ENCODE results near the gene ZEB2.

Gene ZEB2

GRCh38 chr2:144526831-144527230, 6.9 kb upstream of the ZEB2 start:
- no peak for DNase-seq

- DNase-seq: no peak
Measured at GRCh38 chr2:144524118-144525009, 4.4 kb upstream of the ZEB2 start.

GRCh38 chr2:144523596-144524117, 3.7 kb upstream of the ZEB2 start:
- no peak for DNase-seq

- no peak for DNase-seq
Measured at GRCh38 chr2:144522897-144523595, 3.1 kb upstream of the ZEB2 start.

GRCh38 chr2:144522176-144522896, 2.4 kb upstream of the ZEB2 start:
- no peak for DNase-seq

GRCh38 chr2:144521686-144522085, 1.8 kb upstream of the ZEB2 start:
- no peak for DNase-seq

- DNase-seq: no peak
Measured at GRCh38 chr2:144520756-144521487, 1.0 kb upstream of the ZEB2 start.

- DNase-seq: no peak
Measured at GRCh38 chr2:144519597-144519933, 354 bp downstream of the ZEB2 start.

- DNase-seq: no peak
Measured at GRCh38 chr2:144518748-144519596, 947 bp downstream of the ZEB2 start.

GRCh38 chr2:144517866-144518747, 1.8 kb downstream of the ZEB2 start:
- DNase-seq: no peak

GRCh38 chr2:144516981-144517865, 2.7 kb downstream of the ZEB2 start:
- DNase-seq: no peak

- no peak for DNase-seq
Measured at GRCh38 chr2:144516411-144516980, 3.4 kb downstream of the ZEB2 start.

- no peak for DNase-seq
Measured at GRCh38 chr2:144515696-144516410, 4.1 kb downstream of the ZEB2 start.

GRCh38 chr2:144515099-144515695, 4.7 kb downstream of the ZEB2 start:
- DNase-seq: no peak

GRCh38 chr2:144514616-144515091, 5.3 kb downstream of the ZEB2 start:
- DNase-seq: no peak

GRCh38 chr2:144513388-144514101, 6.4 kb downstream of the ZEB2 start:
- DNase-seq: no peak

- no peak for DNase-seq
Measured at GRCh38 chr2:144512891-144513351, 7.0 kb downstream of the ZEB2 start.
